HCT116 (cell line): ENCODE data around the gene PSMG3. TPM values are rescaled to one million over a fixed set of nuclear protein-coding genes. Genes with fewer than 3 reads are reported as not detected.

ENCODE experiments used
- ATAC-seq: fragments of 200-7000 bp; cut with Tn5 transposase; 2 replicates; pipeline ENCODE4 v1.9.1; 2020; ENCODE audit warnings: mild to moderate bottlenecking, moderate library complexity
- BruUV-seq: library from RNA; stranded (reverse); fragments of 400-500 nt; replicated peaks from 2 replicates; lab custom pipeline; 2021; lab: Mats Ljungman, UMichigan
- CTCF ChIA-PET: fragments of 300-600 bp; sonication (Branson Sonifier 250); formaldehyde crosslinking; loops from one replicate; lab custom pipeline; 2021; ENCODE audit warnings: antibody characterized with exemption; lab: Charles Lee
- POLR2A ChIA-PET: fragments of 300-600, 350-600 bp; sonication (Branson Sonifier 250); formaldehyde crosslinking; loops from one replicate; lab custom pipeline; 2021; ENCODE audit warnings: antibody characterized with exemption; lab: Charles Lee
- RAD21 ChIA-PET, 2 experiments: fragments of 300-600 bp; sonication (Branson Sonifier 250); formaldehyde crosslinking; loops; one replicate each; lab custom pipeline; 2023; ENCODE audit warnings: low total read pairs in 2 of 2; ENCODE audit not compliant: uncharacterized antibody in 2 of 2, unreplicated experiment in 2 of 2, low non-redundant PET in 1 of 2; lab: Charles Lee
- DNase-seq: peaks from one replicate; pipeline ENCODE4 v3.0.0-alpha.2; 2010; ENCODE audit warnings: low read depth, low spot score
- H2AFZ ChIP-seq: fragments of 200-600 bp; shearing (Covaris generic), sonication (generic); 2 replicates; pipeline ENCODE4 v1.6.1; 2017; ENCODE audit warnings: low read depth, mixed run types, mixed read lengths, antibody characterized with exemption, low read length; ENCODE audit not compliant: poor library complexity, severe bottlenecking
- H3K27ac ChIP-seq: 2 replicates; pipeline ENCODE4 v1.5.1; 2012; ENCODE audit warnings: low read depth, low read length
- H3K27me3 ChIP-seq: fragments of 200-600 bp; sonication (generic); 2 replicates; pipeline ENCODE4 v1.6.1; 2016; ENCODE audit warnings: mixed run types, low read length, mixed read lengths; ENCODE audit not compliant: insufficient read depth
- H3K36me3 ChIP-seq, 2 experiments: fragments of 200-500 bp in 1 of 2; fragments of 200-600 bp in 1 of 2; sonication (Bioruptor generic) in 1 of 2; sonication (generic) in 1 of 2; 2 replicates each; pipeline versions ENCODE4 v1.5.1 to v1.6.1; 2014 to 2016; ENCODE audit warnings: low read length in 2 of 2, inconsistent platforms in 1 of 2, mixed read lengths in 1 of 2, mixed run types in 1 of 2; ENCODE audit not compliant: insufficient read depth in 2 of 2, control insufficient read depth in 1 of 2
- H3K4me1 ChIP-seq, 2 experiments: fragments of 200-600 bp in 1 of 2; sonication (generic) in 1 of 2; 2 replicates each; pipeline versions ENCODE4 v1.5.1 to v1.6.1; 2012 to 2017; ENCODE audit warnings: low read length in 2 of 2, inconsistent platforms in 1 of 2, mild to moderate bottlenecking in 1 of 2, mixed read lengths in 1 of 2, mixed run types in 1 of 2, moderate library complexity in 1 of 2; ENCODE audit not compliant: insufficient read depth in 2 of 2, control insufficient read depth in 1 of 2
- H3K4me2 ChIP-seq: fragments of 200-600 bp; sonication (generic); 2 replicates; pipeline ENCODE4 v1.6.1; 2017; ENCODE audit warnings: mixed run types, low read length, mixed read lengths
- H3K4me3 ChIP-seq, 2 experiments: fragments of 200-600 bp in 1 of 2; sonication (generic) in 1 of 2; replicated peaks in 1 of 2; 2 replicates each; pipeline ENCODE4 v1.5.1; 2011 to 2016; ENCODE audit warnings: low read length in 2 of 2, control low read depth in 1 of 2, low read depth in 1 of 2, mild to moderate bottlenecking in 1 of 2, mixed read lengths in 1 of 2, mixed run types in 1 of 2
- H3K79me2 ChIP-seq: fragments of 200-600 bp; sonication (generic); 2 replicates; pipeline ENCODE4 v1.6.1; 2017; ENCODE audit warnings: mild to moderate bottlenecking, mixed run types, low read length, moderate library complexity, mixed read lengths; ENCODE audit not compliant: insufficient read depth
- H3K9ac ChIP-seq: fragments of 200-600 bp; sonication (generic); 2 replicates; pipeline ENCODE4 v1.6.1; 2016; ENCODE audit warnings: low read length, mixed read lengths
- H3K9me2 ChIP-seq: fragments of 200-600 bp; sonication (generic), shearing (Covaris generic); 2 replicates; pipeline ENCODE4 v1.6.1; 2017; ENCODE audit warnings: mixed run types, mild to moderate bottlenecking, moderate library complexity; ENCODE audit not compliant: insufficient read depth
- H3K9me3 ChIP-seq, 2 experiments: fragments of 200-500 bp in 1 of 2; fragments of 200-600 bp in 1 of 2; sonication (Bioruptor generic) in 1 of 2; sonication (generic) in 1 of 2; 2 replicates each; pipeline ENCODE4 v1.6.1; 2014 to 2017; ENCODE audit warnings: low read length in 2 of 2, mixed read lengths in 2 of 2, inconsistent platforms in 1 of 2, low read depth in 1 of 2, mild to moderate bottlenecking in 1 of 2, mixed run types in 1 of 2, moderate library complexity in 1 of 2; ENCODE audit not compliant: control insufficient read depth in 1 of 2, insufficient read depth in 1 of 2
- H4K20me1 ChIP-seq: fragments of 200-600 bp; sonication (generic), shearing (Covaris generic); 2 replicates; pipeline ENCODE4 v1.6.1; 2017; ENCODE audit warnings: mixed run types, mild to moderate bottlenecking, moderate library complexity; ENCODE audit not compliant: insufficient read depth
- CBX3 ChIP-seq: IDR thresholded peaks from 2 replicates; pipeline ENCODE4 v1.6.1; 2012; ENCODE audit warnings: low read depth
- CEBPB ChIP-seq: IDR thresholded peaks from 2 replicates; pipeline ENCODE4 v1.6.1; 2012; ENCODE audit warnings: low read depth
- EGR1 ChIP-seq: IDR thresholded peaks from 2 replicates; pipeline ENCODE4 v1.6.1; 2012; ENCODE audit warnings: low read depth
- ELF1 ChIP-seq: IDR thresholded peaks from 2 replicates; pipeline ENCODE4 v1.6.1; 2012; ENCODE audit warnings: low read depth, borderline replicate concordance
- EZH2phosphoT487 ChIP-seq: fragments of 200-600 bp; IDR thresholded peaks from 2 replicates; pipeline ENCODE4 v1.6.1; 2018; ENCODE audit warnings: antibody characterized with exemption, borderline replicate concordance
- JUND ChIP-seq: IDR thresholded peaks from 2 replicates; pipeline ENCODE4 v1.6.1; 2012
- POLR2A ChIP-seq: IDR thresholded peaks from 2 replicates; pipeline ENCODE4 v1.7.0; 2011; ENCODE audit warnings: borderline replicate concordance; ENCODE audit not compliant: insufficient read depth, insufficient read length; ENCODE audit errors: extremely low read depth
- RAD21 ChIP-seq: IDR thresholded peaks from 2 replicates; pipeline ENCODE4 v1.6.1; 2012; ENCODE audit warnings: low read depth, mild to moderate bottlenecking
- SIN3A ChIP-seq: IDR thresholded peaks from 2 replicates; pipeline ENCODE4 v1.6.1; 2012; ENCODE audit warnings: low read depth
- SP1 ChIP-seq: IDR thresholded peaks from 2 replicates; pipeline ENCODE4 v1.6.1; 2012; ENCODE audit warnings: low read depth
- ZBTB33 ChIP-seq: IDR thresholded peaks from 2 replicates; pipeline ENCODE4 v1.6.1; 2011; ENCODE audit warnings: mild to moderate bottlenecking, low read length, moderate library complexity; ENCODE audit not compliant: insufficient replicate concordance; ENCODE audit errors: extremely low read depth
- ZFX ChIP-seq: fragments of 450-650 bp; IDR thresholded peaks from 2 replicates; pipeline ENCODE4 v1.6.1; 2017
- ZNF274 ChIP-seq: fragments of 200-500 bp; sonication (Bioruptor generic); IDR thresholded peaks from 2 replicates; pipeline ENCODE4 v1.6.1; 2014; ENCODE audit warnings: mild to moderate bottlenecking, low read depth, low read length, inconsistent platforms
- intact Hi-C: fragments of 100-400 bp; cut with micrococcal nuclease; formaldehyde crosslinking; loops from 2 replicates; pipeline ENCODE4 v1.10.0; 2022
- total RNA-seq: library from RNA; stranded (reverse); gene quantifications from one replicate; pipeline ENCODE4 v1.2.1, GENCODE V29; 2021; ENCODE audit not compliant: unreplicated experiment
- TF ChIP-seq, protein P1 (sequence below): IDR thresholded peaks from 2 replicates; pipeline ENCODE4 v1.6.1; 2012
- TF ChIP-seq, protein P2 (sequence below), 3 experiments: fragments of 200-600 bp in 1 of 3; sonication (generic) in 1 of 3; IDR thresholded peaks in 2 of 3; conservative IDR thresholded peaks in 1 of 3; 2 replicates each; pipeline ENCODE4 v1.5.1; 2012 to 2017; ENCODE audit warnings: low read depth in 2 of 3, low read length in 2 of 3, antibody characterized with exemption in 1 of 3, borderline replicate concordance in 1 of 3, control low read depth in 1 of 3, mild to moderate bottlenecking in 1 of 3, mixed read lengths in 1 of 3, mixed run types in 1 of 3, moderate library complexity in 1 of 3; ENCODE audit not compliant: insufficient read depth in 1 of 3

Gene PSMG3
- total RNA-seq, 1 experiment from 2014 or later: 60.9 TPM

- DNase-seq (no peak), ATAC-seq (no peak; the same call in 1 of the 2 replicates)
- peaks cover 43 to 55% of the 10 kb centered on the region in 2 experiments for H3K4me1 ChIP-seq
- RAD21 ChIA-PET: no interaction called here
- no peaks in the 10 kb centered on the region for H3K9me2 ChIP-seq
- no peaks in the 10 kb centered on the region for H3K27me3 ChIP-seq
- H3K79me2 ChIP-seq: peaks cover 34% of the 10 kb centered on the region
- peak overlapping the region; percentile 98 for H3K27ac ChIP-seq
- intact Hi-C loops: no loop called here
- peak overlapping the region; percentile 96 for H3K9ac ChIP-seq
- H3K4me3 ChIP-seq: peak overlapping the region; percentile 93 to 95
- no peaks in the 10 kb centered on the region; a peak in 1 of 4 replicates for H3K36me3 ChIP-seq
- POLR2A ChIA-PET: interaction anchor here (0.8 kb wide), 1 partner anchor 1251 kb away, joined by 3 read pairs; no protein-coding TSS in a partner anchor
- H4K20me1 ChIP-seq: no peaks in the 10 kb centered on the region
- peak overlapping the region; percentile 93 for H3K4me2 ChIP-seq
- CTCF ChIA-PET: no interaction called here
- H2AFZ ChIP-seq: no peak overlapping the region
- TF ChIP-seq ZFX (no peak), POLR2A (no peak), EZH2phosphoT487 (no peak), CBX3 (no peak), ZNF274 (no peak), RAD21 (no peak), ZBTB33 (no peak), SP1 (no peak), EGR1 (no peak), ELF1 (no peak), JUND (no peak), CEBPB (no peak), SIN3A (no peak)
- TF ChIP-seq, protein P1, sequence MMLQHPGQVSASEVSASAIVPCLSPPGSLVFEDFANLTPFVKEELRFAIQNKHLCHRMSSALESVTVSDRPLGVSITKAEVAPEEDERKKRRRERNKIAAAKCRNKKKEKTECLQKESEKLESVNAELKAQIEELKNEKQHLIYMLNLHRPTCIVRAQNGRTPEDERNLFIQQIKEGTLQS: no peak
- TF ChIP-seq, protein P2, sequence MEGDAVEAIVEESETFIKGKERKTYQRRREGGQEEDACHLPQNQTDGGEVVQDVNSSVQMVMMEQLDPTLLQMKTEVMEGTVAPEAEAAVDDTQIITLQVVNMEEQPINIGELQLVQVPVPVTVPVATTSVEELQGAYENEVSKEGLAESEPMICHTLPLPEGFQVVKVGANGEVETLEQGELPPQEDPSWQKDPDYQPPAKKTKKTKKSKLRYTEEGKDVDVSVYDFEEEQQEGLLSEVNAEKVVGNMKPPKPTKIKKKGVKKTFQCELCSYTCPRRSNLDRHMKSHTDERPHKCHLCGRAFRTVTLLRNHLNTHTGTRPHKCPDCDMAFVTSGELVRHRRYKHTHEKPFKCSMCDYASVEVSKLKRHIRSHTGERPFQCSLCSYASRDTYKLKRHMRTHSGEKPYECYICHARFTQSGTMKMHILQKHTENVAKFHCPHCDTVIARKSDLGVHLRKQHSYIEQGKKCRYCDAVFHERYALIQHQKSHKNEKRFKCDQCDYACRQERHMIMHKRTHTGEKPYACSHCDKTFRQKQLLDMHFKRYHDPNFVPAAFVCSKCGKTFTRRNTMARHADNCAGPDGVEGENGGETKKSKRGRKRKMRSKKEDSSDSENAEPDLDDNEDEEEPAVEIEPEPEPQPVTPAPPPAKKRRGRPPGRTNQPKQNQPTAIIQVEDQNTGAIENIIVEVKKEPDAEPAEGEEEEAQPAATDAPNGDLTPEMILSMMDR (IDR thresholded peaks at IDR 0.05 in 2 of 3, conservative IDR thresholded peaks at IDR 0.05 in 1 of 3; ENCODE audit: borderline replicate concordance in 1 of 3, insufficient read depth in 1 of 3, low read depth in 2 of 3, low read length in 2 of 3): no peak
- TF ChIP-seq, all 23 proteins: peak for 0
- H3K9me3 ChIP-seq: no peaks in the 10 kb centered on the region
- no TSS peak for BruUV-seq
Observed at GRCh38 chr7:1569440-1569832, 396 bp downstream of the PSMG3 start.
